NT2/D1 (cell line): Measurements from ENCODE around the gene NT5DC4.

Source experiments
- YY1 ChIP-seq: IDR thresholded peaks from 2 replicates; pipeline ENCODE4 v1.6.1; 2011; ENCODE audit not compliant: insufficient read length, insufficient read depth
- ZNF274 ChIP-seq: IDR thresholded peaks from 2 replicates; pipeline ENCODE4 v1.6.1; 2011; ENCODE audit warnings: mild to moderate bottlenecking, low read depth, low read length

DNA sequence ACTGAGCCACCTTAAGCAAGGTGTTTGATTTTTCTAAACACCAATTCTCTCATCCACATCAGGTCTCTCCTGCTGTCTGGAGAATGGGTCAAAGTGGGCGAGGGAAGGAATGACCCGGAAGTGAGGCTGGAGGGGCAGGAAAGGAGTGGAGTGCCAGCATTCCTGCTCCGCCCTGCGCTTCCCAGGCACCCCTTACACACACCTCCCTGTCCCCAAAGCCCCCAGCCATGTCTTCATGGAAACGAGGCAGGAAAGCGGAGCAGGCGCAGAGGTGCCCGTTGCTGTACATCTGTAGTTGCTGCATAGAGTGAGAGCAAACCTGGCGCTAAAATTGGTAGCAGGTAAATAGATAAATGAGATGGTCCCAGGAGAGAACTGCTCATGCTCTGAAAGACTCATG, 27.2 kb upstream of the NT5DC4 start:
- TF ChIP-seq ZNF274 (no peak), YY1 (no peak)
